Neuronal stem cell (in vitro differentiated cells): Measurements from ENCODE around the gene TIE1.

Source experiments
- DNase-seq: peaks from one replicate; pipeline ENCODE4 v3.0.0-alpha.2; 2013; ENCODE audit warnings: low spot score
- H2AFZ ChIP-seq: one replicate; pipeline ENCODE4 v1.6.1; 2013; ENCODE audit warnings: mild to moderate bottlenecking, low read length, inconsistent platforms
- H2AK5ac ChIP-seq: 2 replicates; pipeline ENCODE4 v1.6.1; 2013; ENCODE audit warnings: low read depth, mild to moderate bottlenecking, inconsistent platforms, low read length, moderate library complexity, mixed read lengths
- H2BK120ac ChIP-seq: 2 replicates; pipeline ENCODE4 v1.6.1; 2013; ENCODE audit warnings: low read depth, mild to moderate bottlenecking, inconsistent platforms, low read length, moderate library complexity, mixed read lengths
- H2BK12ac ChIP-seq: one replicate; pipeline ENCODE4 v1.6.1; 2013; ENCODE audit warnings: low read length, inconsistent platforms
- H2BK15ac ChIP-seq: 2 replicates; pipeline ENCODE4 v1.6.1; 2013; ENCODE audit warnings: mild to moderate bottlenecking, low read length, inconsistent platforms, mixed read lengths
- H2BK5ac ChIP-seq: one replicate; pipeline ENCODE4 v1.6.1; 2013; ENCODE audit warnings: inconsistent platforms, mild to moderate bottlenecking, low read length, moderate library complexity
- H3K14ac ChIP-seq: one replicate; pipeline ENCODE4 v1.6.1; 2013; ENCODE audit warnings: low read length, inconsistent platforms
- H3K18ac ChIP-seq: 2 replicates; pipeline ENCODE4 v1.6.1; 2013; ENCODE audit warnings: low read length, inconsistent platforms
- H3K23ac ChIP-seq: 2 replicates; pipeline ENCODE4 v1.6.1; 2013; ENCODE audit warnings: low read depth, mild to moderate bottlenecking, mixed read lengths, low read length, inconsistent platforms; ENCODE audit not compliant: poor library complexity
- H3K27ac ChIP-seq: replicated peaks from 3 replicates; pipeline ENCODE4 v1.5.1; 2013; ENCODE audit warnings: low read length, inconsistent platforms
- H3K27me3 ChIP-seq, 3 experiments: 2 replicates each; pipeline ENCODE4 v1.6.1; 2013; ENCODE audit warnings: low read length in 3 of 3, mild to moderate bottlenecking in 2 of 3, inconsistent platforms in 1 of 3, low read depth in 1 of 3, mixed read lengths in 1 of 3, moderate library complexity in 1 of 3; ENCODE audit not compliant: control insufficient read depth in 3 of 3, insufficient read depth in 3 of 3
- H3K36me3 ChIP-seq, 2 donors: replicated peaks in 1 of 2; 2 replicates each; pipeline ENCODE4 v1.6.1; 2013; ENCODE audit warnings: low read length in 2 of 2; ENCODE audit not compliant: control insufficient read depth in 2 of 2, insufficient read depth in 2 of 2
- H3K4ac ChIP-seq: 2 replicates; pipeline ENCODE4 v1.6.1; 2013; ENCODE audit warnings: inconsistent platforms, mild to moderate bottlenecking, low read length, moderate library complexity
- H3K4me1 ChIP-seq, 2 donors: 1 replicate in 1 of 2; 2 replicates in 1 of 2; pipeline ENCODE4 v1.6.1; 2013; ENCODE audit warnings: low read length in 2 of 2, low read depth in 1 of 2; ENCODE audit not compliant: control insufficient read depth in 2 of 2, insufficient read depth in 1 of 2
- H3K4me2 ChIP-seq: one replicate; pipeline ENCODE4 v1.6.1; 2013; ENCODE audit warnings: mild to moderate bottlenecking, low read length, inconsistent platforms; ENCODE audit not compliant: insufficient read depth, poor library complexity, severe bottlenecking
- H3K4me3 ChIP-seq, 2 donors: 2 replicates each; pipeline ENCODE4 v1.5.1; 2013; ENCODE audit warnings: low read length in 2 of 2, mild to moderate bottlenecking in 2 of 2, inconsistent platforms in 1 of 2, moderate library complexity in 1 of 2
- H3K79me1 ChIP-seq: one replicate; pipeline ENCODE4 v1.6.1; 2013; ENCODE audit warnings: low read depth, mild to moderate bottlenecking, inconsistent platforms, low read length, moderate library complexity
- H3K9ac ChIP-seq: one replicate; pipeline ENCODE4 v1.6.1; 2013; ENCODE audit warnings: mild to moderate bottlenecking, low read depth, low read length, inconsistent platforms; ENCODE audit not compliant: poor library complexity
- H3K9me3 ChIP-seq, 2 donors: replicated peaks in 1 of 2; 2 replicates each; pipeline versions ENCODE3 to v1.6.1; 2013; ENCODE audit warnings: low read length in 2 of 2, mild to moderate bottlenecking in 2 of 2, inconsistent platforms in 1 of 2, low read depth in 1 of 2, mixed read lengths in 1 of 2, moderate library complexity in 1 of 2; ENCODE audit not compliant: control insufficient read depth in 2 of 2, insufficient read depth in 1 of 2
- H4K8ac ChIP-seq: one replicate; pipeline ENCODE4 v1.6.1; 2013; ENCODE audit warnings: low read depth, mild to moderate bottlenecking, inconsistent platforms, low read length, moderate library complexity
- H4K91ac ChIP-seq: one replicate; pipeline ENCODE4 v1.6.1; 2013; ENCODE audit warnings: low read length, low read depth, mild to moderate bottlenecking, inconsistent platforms; ENCODE audit not compliant: poor library complexity
- WGBS, 2 donors: extraction: QIAGEN DNeasy Blood & Tissue Kit; methylation state at CpG; one replicate each; pipeline ENCODE4 v1.1.7; 2013; ENCODE audit warnings: missing lambda C conversion rate in 2 of 2, mixed read lengths in 1 of 2; ENCODE audit not compliant: insufficient read length in 2 of 2, insufficient replicate concordance in 1 of 2; ENCODE audit errors: extremely low coverage in 2 of 2; 5-methylcytosine and 5-hydroxymethylcytosine counted together

The TIE1 gene

GRCh38 chr1:43292679-43293078, 8.1 kb upstream of the TIE1 start:
- Histone ChIP-seq H3K23ac (no peak overlapping the region), H3K9me3 (no peaks in the 10 kb centered on the region), H2BK5ac (no peak overlapping the region), H3K14ac (no peak overlapping the region), H3K27me3 (peaks cover 0 to 19% (median 2%) of the 10 kb centered on the region in 3 experiments), H3K27ac (no peak overlapping the region), H3K4me3 (no peak overlapping the region), H4K8ac (no peak overlapping the region), H3K4me2 (no peak overlapping the region), H3K9ac (no peak overlapping the region), H3K4ac (no peak overlapping the region), H2BK15ac (no peak overlapping the region), H3K79me1 (no peaks in the 10 kb centered on the region), H3K4me1 (peaks cover 4 to 16% of the 10 kb centered on the region in 2 donors), H4K91ac (no peak overlapping the region), H2AK5ac (peak overlapping the region; percentile 13), H3K18ac (no peak overlapping the region), H2AFZ (no peak overlapping the region), H2BK120ac (no peak overlapping the region), H2BK12ac (no peak overlapping the region), H3K36me3 (no peaks in the 10 kb centered on the region)
- no peak for DNase-seq
- no CpG with 5 or more reads among the region's 5 CpGs for WGBS, 2 donors

GRCh38 chr1:43293176-43293575, 7.6 kb upstream of the TIE1 start:
- H2BK15ac ChIP-seq: no peak overlapping the region
- no peak overlapping the region for H3K4ac ChIP-seq
- H3K23ac ChIP-seq: no peak overlapping the region
- H4K8ac ChIP-seq: no peak overlapping the region
- H3K14ac ChIP-seq: no peak overlapping the region
- H2BK5ac ChIP-seq: no peak overlapping the region
- H3K27me3 ChIP-seq: peaks cover 0 to 14% (median 2%) of the 10 kb centered on the region in 3 experiments
- peak overlapping the region; percentile 13 for H2AK5ac ChIP-seq
- no peak overlapping the region for H3K4me3 ChIP-seq
- no peak overlapping the region for H3K27ac ChIP-seq
- no peak overlapping the region for H3K9ac ChIP-seq
- H3K36me3 ChIP-seq: no peaks in the 10 kb centered on the region
- no peak overlapping the region for H2AFZ ChIP-seq
- no peaks in the 10 kb centered on the region for H3K9me3 ChIP-seq
- WGBS, 2 donors: no CpG with 5 or more reads among the region's 2 CpGs
- H2BK12ac ChIP-seq: no peak overlapping the region
- H3K4me2 ChIP-seq: no peak overlapping the region
- no peak overlapping the region for H2BK120ac ChIP-seq
- no peak overlapping the region for H4K91ac ChIP-seq
- H3K4me1 ChIP-seq: peaks cover 4 to 16% of the 10 kb centered on the region in 2 donors
- no peaks in the 10 kb centered on the region for H3K79me1 ChIP-seq
- no peak overlapping the region for H3K18ac ChIP-seq
- DNase-seq: no peak

- no peaks in the 10 kb centered on the region for H3K36me3 ChIP-seq
- peaks cover 0 to 5% (median 2%) of the 10 kb centered on the region in 3 experiments for H3K27me3 ChIP-seq
- no peak overlapping the region for H2AFZ ChIP-seq
- peak overlapping the region; percentile 35 for H3K18ac ChIP-seq
- WGBS, 2 donors: no CpG with 5 or more reads among the region's 7 CpGs
- H3K4ac ChIP-seq: no peak overlapping the region
- no peak overlapping the region for H4K91ac ChIP-seq
- no peak overlapping the region for H2BK5ac ChIP-seq
- H3K14ac ChIP-seq: no peak overlapping the region
- no peak overlapping the region for H3K4me3 ChIP-seq
- peaks cover 4 to 16% of the 10 kb centered on the region in 2 donors for H3K4me1 ChIP-seq
- H2BK12ac ChIP-seq: no peak overlapping the region
- H3K27ac ChIP-seq: no peak overlapping the region
- no peaks in the 10 kb centered on the region for H3K9me3 ChIP-seq
- no peak for DNase-seq
- H2BK15ac ChIP-seq: no peak overlapping the region
- no peak overlapping the region for H3K23ac ChIP-seq
- H4K8ac ChIP-seq: no peak overlapping the region
- no peak overlapping the region for H2BK120ac ChIP-seq
- H3K9ac ChIP-seq: no peak overlapping the region
- no peak overlapping the region for H3K4me2 ChIP-seq
- no peaks in the 10 kb centered on the region for H3K79me1 ChIP-seq
- H2AK5ac ChIP-seq: peak overlapping the region; percentile 35
Measured at GRCh38 chr1:43293896-43294760, 6.7 kb upstream of the TIE1 start.

GRCh38 chr1:43294761-43295160, 6.0 kb upstream of the TIE1 start:
- Histone ChIP-seq H3K4ac (no peak overlapping the region), H4K91ac (no peak overlapping the region), H3K4me3 (no peak overlapping the region), H3K79me1 (no peaks in the 10 kb centered on the region), H2BK5ac (no peak overlapping the region), H3K4me1 (peaks cover 7 to 16% of the 10 kb centered on the region in 2 donors), H3K27me3 (peaks cover 0 to 3% (median 2%) of the 10 kb centered on the region in 3 experiments), H2BK120ac (no peak overlapping the region), H3K9ac (no peak overlapping the region), H2AK5ac (no peak overlapping the region), H3K9me3 (no peaks in the 10 kb centered on the region), H3K23ac (no peak overlapping the region), H2BK15ac (no peak overlapping the region), H3K36me3 (no peaks in the 10 kb centered on the region), H3K4me2 (no peak overlapping the region), H3K14ac (no peak overlapping the region), H2AFZ (no peak overlapping the region), H3K18ac (no peak overlapping the region), H2BK12ac (no peak overlapping the region), H3K27ac (no peak overlapping the region), H4K8ac (no peak overlapping the region)
- DNase-seq: no peak
- no CpG with 5 or more reads among the region's 8 CpGs for WGBS, 2 donors
